ENCODE data around the gene TBC1D22A. TPM values are rescaled to one million over a fixed set of nuclear protein-coding genes. Genes with fewer than 3 reads are reported as not detected.

TBC1D22A gene
- total RNA-seq, 6 experiments from 2014 or later: 20.4 to 24.1 (median 22.2) TPM

DNA sequence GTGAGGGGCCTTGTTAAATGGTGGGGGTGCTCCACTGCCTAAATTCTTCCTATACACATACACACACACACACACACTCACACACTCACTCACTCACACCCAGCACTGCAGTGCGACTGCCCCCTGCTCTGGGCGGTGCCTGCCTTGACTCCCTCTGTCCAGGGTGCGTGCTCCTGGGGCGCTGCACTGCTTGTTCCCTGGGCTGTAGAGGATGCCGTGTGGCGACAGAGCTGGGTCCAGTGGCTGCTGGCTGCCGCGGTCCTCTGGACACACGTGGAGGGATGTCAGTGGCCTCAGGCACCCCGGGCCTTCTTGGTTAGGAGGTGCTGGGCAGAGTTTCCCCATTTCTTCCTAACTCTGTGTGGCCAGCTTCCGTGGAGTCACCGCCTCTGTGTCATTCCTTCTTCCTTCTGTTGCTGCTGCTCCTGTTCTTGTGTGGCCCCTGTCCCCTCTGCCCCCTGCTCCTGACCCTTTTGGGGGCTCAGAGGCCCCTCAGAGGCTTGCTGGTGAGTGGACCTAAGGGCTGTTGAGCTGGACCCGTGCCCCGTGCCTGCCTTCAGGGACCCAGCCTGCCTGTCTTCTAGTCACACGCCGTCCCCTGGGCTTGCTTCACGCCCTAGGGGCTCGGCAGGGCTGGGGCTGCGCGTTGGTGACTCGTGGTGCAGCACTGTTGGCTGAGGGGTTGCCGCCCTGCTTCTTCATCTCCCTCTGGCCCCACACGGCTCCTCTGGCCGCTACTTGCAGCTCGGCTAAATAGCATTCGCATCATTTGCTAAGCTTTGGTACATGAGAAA is 147.0 kb downstream of the TBC1D22A start:
- H3K27me3 Mint-ChIP-seq (ENCODE audit: insufficient read depth): peaks cover 2% of the 10 kb centered on the region
- no peak overlapping the region for H3K27ac Mint-ChIP-seq
- no peak for TF ChIP-seq CTCF (IDR thresholded peaks at IDR 0.05)
- no peaks in the 10 kb centered on the region for H3K4me1 Mint-ChIP-seq (ENCODE audit: low read depth)
- no peaks in the 10 kb centered on the region for H3K9me3 Mint-ChIP-seq
- no peak for DNase-seq
- no peaks in the 10 kb centered on the region for H3K36me3 Mint-ChIP-seq (ENCODE audit: low read depth)
- no peak overlapping the region; the same call in 1 of the 2 replicates for H3K4me3 Mint-ChIP-seq

DNA sequence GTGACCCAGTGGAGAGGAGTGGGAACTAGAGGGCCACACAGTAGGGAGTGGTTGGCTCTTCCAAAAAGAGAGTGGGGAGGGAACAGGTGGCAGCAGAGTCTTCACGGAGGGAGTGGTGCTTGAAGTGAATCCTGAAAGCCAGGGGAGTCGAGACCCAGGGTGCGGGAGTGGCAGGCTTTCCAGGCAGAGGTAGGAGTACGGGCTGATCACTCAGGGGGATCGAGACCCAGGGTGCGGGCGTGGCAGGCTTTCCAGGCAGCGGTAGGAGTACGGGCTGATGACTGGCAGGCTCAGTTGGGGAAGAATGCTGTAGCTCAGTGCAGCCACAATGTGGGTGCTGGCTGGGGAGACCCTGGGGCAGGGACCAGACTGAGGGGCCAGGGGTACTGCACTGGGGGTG is 148.2 kb downstream of the TBC1D22A start:
- Mint-ChIP-seq H3K4me1 (ENCODE audit: low read depth) (no peaks in the 10 kb centered on the region), H3K4me3 (no peak overlapping the region), H3K27me3 (ENCODE audit: insufficient read depth) (peaks cover 2% of the 10 kb centered on the region; the same call in 1 of the 2 replicates), H3K27ac (no peak overlapping the region), H3K9me3 (no peaks in the 10 kb centered on the region), H3K36me3 (ENCODE audit: low read depth) (no peaks in the 10 kb centered on the region)
- DNase-seq: no peak
- no peak for TF ChIP-seq CTCF (IDR thresholded peaks at IDR 0.05)

DNA sequence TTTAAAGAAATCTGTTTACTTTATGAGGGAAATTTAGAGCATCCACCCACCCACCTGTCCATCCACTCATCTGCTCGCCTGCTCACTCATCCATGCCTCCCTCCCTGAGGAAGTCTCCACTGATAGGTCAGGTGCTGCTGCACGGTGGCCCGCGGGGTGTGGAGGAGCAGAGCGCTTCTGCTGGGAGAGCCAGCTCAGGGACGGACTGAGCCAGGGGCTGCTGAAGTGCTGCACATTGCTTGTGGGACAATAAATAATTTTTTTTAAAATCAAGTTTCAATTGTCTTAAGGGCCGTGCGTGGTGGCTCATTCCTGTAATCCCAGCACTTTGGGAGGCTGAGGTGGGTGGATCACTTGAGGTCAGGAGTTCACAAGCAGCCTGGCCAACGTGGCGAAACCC is 148.9 kb downstream of the TBC1D22A start:
- Mint-ChIP-seq H3K27ac (no peak overlapping the region), H3K36me3 (ENCODE audit: low read depth) (no peaks in the 10 kb centered on the region), H3K4me3 (no peak overlapping the region), H3K4me1 (ENCODE audit: low read depth) (no peaks in the 10 kb centered on the region), H3K27me3 (ENCODE audit: insufficient read depth) (peaks cover 2% of the 10 kb centered on the region), H3K9me3 (no peaks in the 10 kb centered on the region)
- no peak for DNase-seq
- no peak for TF ChIP-seq CTCF (IDR thresholded peaks at IDR 0.05)

- no peak overlapping the region for H3K27ac Mint-ChIP-seq
- DNase-seq: no peak
- H3K9me3 Mint-ChIP-seq: no peaks in the 10 kb centered on the region
- H3K36me3 Mint-ChIP-seq (ENCODE audit: low read depth): no peaks in the 10 kb centered on the region
- no peak for TF ChIP-seq CTCF (IDR thresholded peaks at IDR 0.05)
- no peak overlapping the region for H3K4me3 Mint-ChIP-seq
- peaks cover 6% of the 10 kb centered on the region for H3K27me3 Mint-ChIP-seq (ENCODE audit: insufficient read depth)
- no peaks in the 10 kb centered on the region for H3K4me1 Mint-ChIP-seq (ENCODE audit: low read depth)
These were observed 150.9 kb downstream of the TBC1D22A start for GRCh38 chr22:46913351-46913750.

GRCh38 chr22:46914481-46914880 is 152.0 kb downstream of the TBC1D22A start:
- TF ChIP-seq CTCF (IDR thresholded peaks at IDR 0.05): no peak
- Mint-ChIP-seq H3K36me3 (ENCODE audit: low read depth) (peaks cover 6% of the 10 kb centered on the region), H3K4me1 (ENCODE audit: low read depth) (no peaks in the 10 kb centered on the region), H3K9me3 (no peaks in the 10 kb centered on the region), H3K4me3 (no peak overlapping the region), H3K27me3 (ENCODE audit: insufficient read depth) (peaks cover 7% of the 10 kb centered on the region), H3K27ac (no peak overlapping the region)
- DNase-seq: no peak

All from HFFc6 (cell line).